Stimulated activated naive CD8-positive, alpha-beta T cell treated with anti-CD3 and anti-CD28 coated beads, Interleukin-15, Interleukin-2, amounts not matched to agents 100 U/mL and 50 U/mL, for 24 hours (primary cell): ENCODE data around the gene RNU2-63P.
"Not testable (repeated sequence)": the region's sequence is repeated elsewhere in the genome, so short reads cannot be mapped to it uniquely, and the experiment has no call there.

Experiments
- ATAC-seq: fragments of 150-1000 bp; cut with Tn5 transposase; one replicate; pipeline ENCODE4 v1.10.0; 2021
- DNase-seq: peaks from one replicate; pipeline ENCODE4 v3.0.0; 2021

Gene RNU2-63P

DNA sequence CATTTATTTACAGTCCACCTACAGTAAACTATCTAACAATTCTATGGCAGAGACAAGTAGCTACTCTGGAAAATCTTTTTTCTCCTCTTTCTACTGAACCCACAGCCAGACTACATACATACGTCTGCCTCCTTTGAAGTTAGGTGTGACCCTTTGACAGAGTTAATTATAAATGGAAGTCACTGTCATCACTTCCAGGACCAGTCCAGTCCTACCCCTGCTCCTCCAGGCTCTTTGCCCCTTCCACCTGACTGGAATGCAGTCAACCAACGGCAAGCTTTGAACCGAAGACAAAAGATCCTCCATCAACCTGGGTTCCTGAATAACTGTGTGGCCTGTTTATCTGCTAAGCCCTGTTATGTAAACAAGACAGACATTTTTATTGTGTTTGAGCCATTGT lies 35.2 kb downstream of the RNU2-63P start:
- ATAC-seq, DNase-seq: not testable (repeated sequence)

DNA sequence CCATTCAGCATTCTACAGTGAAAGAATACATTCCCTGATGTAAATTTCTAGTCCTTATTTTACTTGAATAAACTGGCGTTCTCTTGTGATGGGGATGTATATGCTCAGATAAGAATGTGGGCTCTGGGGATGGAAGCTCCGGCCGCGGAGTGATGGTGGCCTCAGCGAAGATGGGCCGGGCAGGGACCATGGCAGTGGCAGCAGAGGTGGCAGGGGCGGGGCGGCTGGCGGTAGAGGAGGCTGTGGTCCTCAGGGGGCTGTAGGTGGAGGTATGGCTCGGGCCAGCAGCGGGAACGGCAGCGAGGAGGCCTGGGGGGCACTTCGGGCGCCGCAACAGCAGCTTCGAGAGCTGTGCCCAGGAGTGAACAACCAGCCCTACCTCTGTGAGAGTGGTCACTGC lies 44.0 kb downstream of the RNU2-63P start:
- ATAC-seq, DNase-seq: not testable (repeated sequence)
